SK-N-MC (cell line): ENCODE data around the gene TMEM167A.

Source experiments
- EZH2 ChIP-seq: fragments of 200-600 bp; sonication (generic); IDR thresholded peaks from one replicate; pipeline ENCODE4 v1.6.1; 2017; ENCODE audit warnings: antibody characterized with exemption
- FOXP2 ChIP-seq: optimal IDR thresholded peaks from 2 replicates; pipeline ENCODE3; 2011; ENCODE audit warnings: mild to moderate bottlenecking, moderate library complexity; ENCODE audit not compliant: insufficient read depth; ENCODE audit errors: extremely low read length, control extremely low read depth
- POLR2AphosphoS5 ChIP-seq: IDR thresholded peaks from 2 replicates; pipeline ENCODE4 v1.6.1; 2012; ENCODE audit warnings: mild to moderate bottlenecking, low read depth, low read length, borderline replicate concordance

GRCh38 chr5:83006683-83007283, 70.4 kb downstream of the TMEM167A start:
- TF ChIP-seq POLR2AphosphoS5 (no peak), EZH2 (no peak), FOXP2 (no peak)
